OCI-LY1 (cell line): ENCODE results near the gene PRELP.

ENCODE experiments used
- H2AFZ ChIP-seq: fragments of 200-600 bp; sonication (generic), shearing (Covaris generic); 2 replicates; pipeline ENCODE4 v1.6.0; 2014; ENCODE audit warnings: antibody characterized with exemption, mild to moderate bottlenecking, low read length
- H3F3A ChIP-seq: fragments of 200-600 bp; sonication (generic), shearing (Covaris generic); 2 replicates; pipeline ENCODE4 v1.6.0; 2014; ENCODE audit warnings: mild to moderate bottlenecking, antibody characterized with exemption, low read length, moderate library complexity; ENCODE audit not compliant: insufficient read depth
- H3K27ac ChIP-seq: fragments of 200-600 bp; sonication (generic); 2 replicates; pipeline ENCODE4 v1.5.1; 2014; ENCODE audit warnings: low read length, mixed run types, mild to moderate bottlenecking, low read depth; ENCODE audit not compliant: poor library complexity, severe bottlenecking
- H3K27me3 ChIP-seq: fragments of 200-600 bp; sonication (generic); 2 replicates; pipeline ENCODE4 v1.6.0; 2014; ENCODE audit warnings: antibody characterized with exemption, mild to moderate bottlenecking, low read length, moderate library complexity; ENCODE audit not compliant: insufficient read depth
- H3K36me3 ChIP-seq: fragments of 200-600 bp; sonication (generic); 2 replicates; pipeline ENCODE4 v1.6.1; 2014; ENCODE audit warnings: mild to moderate bottlenecking, antibody characterized with exemption, low read length, moderate library complexity, mixed read lengths; ENCODE audit not compliant: insufficient read depth
- H3K4me1 ChIP-seq: fragments of 200-600 bp; sonication (generic); 2 replicates; pipeline ENCODE4 v1.5.1; 2014; ENCODE audit warnings: mild to moderate bottlenecking, low read length, moderate library complexity; ENCODE audit not compliant: insufficient read depth, severe bottlenecking
- H3K4me2 ChIP-seq: fragments of 200-600 bp; sonication (generic), shearing (Covaris generic); 2 replicates; pipeline ENCODE4 v1.6.1; 2014; ENCODE audit warnings: low read length
- H3K4me3 ChIP-seq: fragments of 200-600 bp; sonication (generic); 2 replicates; pipeline ENCODE4 v1.5.1; 2014; ENCODE audit warnings: low read length, low read depth, mild to moderate bottlenecking, mixed read lengths; ENCODE audit not compliant: poor library complexity, severe bottlenecking
- H3K79me2 ChIP-seq: fragments of 200-600 bp; shearing (Covaris generic); 2 replicates; pipeline ENCODE4 v1.6.1; 2016; ENCODE audit warnings: mixed run types, low read length, mixed read lengths; ENCODE audit not compliant: insufficient read depth
- H3K9ac ChIP-seq: fragments of 200-600 bp; sonication (generic), shearing (Covaris generic); 2 replicates; pipeline ENCODE4 v1.6.1; 2014; ENCODE audit warnings: mild to moderate bottlenecking, low read length, mixed read lengths
- H3K9me2 ChIP-seq: fragments of 200-600 bp; sonication (generic), shearing (Covaris generic); 2 replicates; pipeline ENCODE4 v1.6.1; 2014; ENCODE audit warnings: low read depth, mild to moderate bottlenecking, low read length, mixed read lengths
- H3K9me3 ChIP-seq: fragments of 200-600 bp; shearing (Covaris generic); 2 replicates; pipeline ENCODE4 v1.6.1; 2014; ENCODE audit warnings: low read length, mixed read lengths
- H4K20me1 ChIP-seq: fragments of 200-600 bp; sonication (generic), shearing (Covaris generic); 2 replicates; pipeline ENCODE4 v1.6.0; 2016; ENCODE audit warnings: mild to moderate bottlenecking, low read length; ENCODE audit not compliant: insufficient read depth
- EZH2 ChIP-seq: fragments of 200-600 bp; sonication (generic), shearing (Covaris generic); IDR thresholded peaks from 2 replicates; pipeline ENCODE4 v1.8.0; 2017; ENCODE audit warnings: borderline replicate concordance, mixed run types, mild to moderate bottlenecking, antibody characterized with exemption, low read length, moderate library complexity, mixed read lengths
- TF ChIP-seq, protein P1 (sequence below): fragments of 200-600 bp; sonication (generic), shearing (Covaris generic); IDR thresholded peaks from 2 replicates; pipeline ENCODE4 v1.5.1; 2017; ENCODE audit warnings: mild to moderate bottlenecking, antibody characterized with exemption, low read length, moderate library complexity, mixed read lengths

Gene PRELP

GRCh38 chr1:203513585-203514031 lies 38.0 kb downstream of the PRELP start:
- no peaks in the 10 kb centered on the region for H3K9me2 ChIP-seq
- H3K79me2 ChIP-seq: no peaks in the 10 kb centered on the region
- H3K9ac ChIP-seq: no peak overlapping the region
- TF ChIP-seq, protein P1, sequence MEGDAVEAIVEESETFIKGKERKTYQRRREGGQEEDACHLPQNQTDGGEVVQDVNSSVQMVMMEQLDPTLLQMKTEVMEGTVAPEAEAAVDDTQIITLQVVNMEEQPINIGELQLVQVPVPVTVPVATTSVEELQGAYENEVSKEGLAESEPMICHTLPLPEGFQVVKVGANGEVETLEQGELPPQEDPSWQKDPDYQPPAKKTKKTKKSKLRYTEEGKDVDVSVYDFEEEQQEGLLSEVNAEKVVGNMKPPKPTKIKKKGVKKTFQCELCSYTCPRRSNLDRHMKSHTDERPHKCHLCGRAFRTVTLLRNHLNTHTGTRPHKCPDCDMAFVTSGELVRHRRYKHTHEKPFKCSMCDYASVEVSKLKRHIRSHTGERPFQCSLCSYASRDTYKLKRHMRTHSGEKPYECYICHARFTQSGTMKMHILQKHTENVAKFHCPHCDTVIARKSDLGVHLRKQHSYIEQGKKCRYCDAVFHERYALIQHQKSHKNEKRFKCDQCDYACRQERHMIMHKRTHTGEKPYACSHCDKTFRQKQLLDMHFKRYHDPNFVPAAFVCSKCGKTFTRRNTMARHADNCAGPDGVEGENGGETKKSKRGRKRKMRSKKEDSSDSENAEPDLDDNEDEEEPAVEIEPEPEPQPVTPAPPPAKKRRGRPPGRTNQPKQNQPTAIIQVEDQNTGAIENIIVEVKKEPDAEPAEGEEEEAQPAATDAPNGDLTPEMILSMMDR: no peak
- no peak for TF ChIP-seq EZH2
- H3K4me1 ChIP-seq: no peaks in the 10 kb centered on the region
- H3K27ac ChIP-seq: no peak overlapping the region
- no peaks in the 10 kb centered on the region for H3K9me3 ChIP-seq
- H3K36me3 ChIP-seq: no peaks in the 10 kb centered on the region
- H3K4me3 ChIP-seq: no peak overlapping the region
- H2AFZ ChIP-seq: no peak overlapping the region
- H3K27me3 ChIP-seq: no peaks in the 10 kb centered on the region
- no peak overlapping the region for H3K4me2 ChIP-seq
- H4K20me1 ChIP-seq: no peaks in the 10 kb centered on the region
- H3F3A ChIP-seq: no peaks in the 10 kb centered on the region

DNA sequence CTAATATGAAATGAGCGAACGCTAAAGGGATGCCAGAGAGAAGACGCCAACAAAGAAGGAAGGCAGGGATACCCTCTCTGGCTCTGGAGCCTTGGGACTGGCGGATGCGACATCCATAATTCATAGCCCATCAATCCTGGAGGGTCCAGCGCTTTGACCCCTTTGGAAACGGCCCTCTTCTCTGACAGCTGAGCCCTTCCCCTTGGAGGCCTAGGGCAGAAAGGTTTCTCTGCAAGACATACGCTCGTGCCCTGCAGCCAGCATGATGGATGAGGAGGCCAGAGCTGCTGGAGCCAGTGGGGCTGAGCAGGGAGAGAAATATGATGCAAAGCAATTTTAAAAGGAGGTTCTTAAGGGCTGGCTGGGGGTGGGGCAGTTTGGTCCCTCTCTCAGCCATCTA lies 40.6 kb downstream of the PRELP start:
- Histone ChIP-seq H3K4me2 (no peak overlapping the region), H4K20me1 (no peaks in the 10 kb centered on the region), H2AFZ (no peak overlapping the region), H3K9me2 (no peaks in the 10 kb centered on the region), H3K4me3 (no peak overlapping the region), H3K27ac (no peak overlapping the region), H3K36me3 (no peaks in the 10 kb centered on the region), H3K27me3 (no peaks in the 10 kb centered on the region; the same call in 1 of the 2 replicates), H3K4me1 (no peaks in the 10 kb centered on the region), H3K79me2 (no peaks in the 10 kb centered on the region), H3K9ac (no peak overlapping the region), H3K9me3 (no peaks in the 10 kb centered on the region), H3F3A (no peaks in the 10 kb centered on the region)
- no peak for TF ChIP-seq EZH2
- TF ChIP-seq, protein P1: no peak

- Histone ChIP-seq H3K4me1 (no peaks in the 10 kb centered on the region), H3K36me3 (no peaks in the 10 kb centered on the region), H3K27me3 (no peaks in the 10 kb centered on the region; the same call in 1 of the 2 replicates), H3K4me2 (no peak overlapping the region), H3F3A (no peaks in the 10 kb centered on the region), H3K9me3 (no peaks in the 10 kb centered on the region), H3K27ac (no peak overlapping the region), H3K9me2 (no peaks in the 10 kb centered on the region), H3K4me3 (no peak overlapping the region), H3K9ac (no peak overlapping the region), H3K79me2 (no peaks in the 10 kb centered on the region), H2AFZ (no peak overlapping the region), H4K20me1 (no peaks in the 10 kb centered on the region)
- TF ChIP-seq EZH2: no peak
- TF ChIP-seq, protein P1: no peak
Measured at GRCh38 chr1:203516906-203517305, 41.3 kb downstream of the PRELP start.
